Activated T-cell treated with anti-CD3 and anti-CD28 coated beads for 48 hours (primary cell): ENCODE data around the gene DAPK1.

Experiments used
- DNase-seq: peaks from one replicate; pipeline ENCODE4 v3.0.0-alpha.2; 2020; ENCODE audit warnings: low read depth

Gene DAPK1

GRCh38 chr9:87668722-87669121 lies 171.1 kb downstream of the DAPK1 start:
- DNase-seq: no peak

GRCh38 chr9:87670572-87671264 lies 173.1 kb downstream of the DAPK1 start:
- DNase-seq: no peak

- no peak for DNase-seq
Observed at GRCh38 chr9:87671478-87671877, 173.8 kb downstream of the DAPK1 start.

GRCh38 chr9:87671925-87672324 lies 174.3 kb downstream of the DAPK1 start:
- DNase-seq: no peak

GRCh38 chr9:87672586-87672985 lies 174.9 kb downstream of the DAPK1 start:
- no peak for DNase-seq

- DNase-seq: no peak
Observed at GRCh38 chr9:87673446-87674120, 175.9 kb downstream of the DAPK1 start.

- no peak for DNase-seq
Observed at GRCh38 chr9:87674565-87675299, 177.1 kb downstream of the DAPK1 start.

- DNase-seq: no peak
Observed at GRCh38 chr9:87675906-87676515, 178.3 kb downstream of the DAPK1 start.

- DNase-seq: no peak
Observed at GRCh38 chr9:87676976-87677775, 179.5 kb downstream of the DAPK1 start.

GRCh38 chr9:87677776-87678587 lies 180.3 kb downstream of the DAPK1 start:
- DNase-seq: no peak

GRCh38 chr9:87678650-87679355 lies 181.1 kb downstream of the DAPK1 start:
- no peak for DNase-seq

GRCh38 chr9:87681271-87682061 lies 183.8 kb downstream of the DAPK1 start:
- DNase-seq: no peak

GRCh38 chr9:87682085-87682484 lies 184.4 kb downstream of the DAPK1 start:
- no peak for DNase-seq

- DNase-seq: no peak
Observed at GRCh38 chr9:87682618-87683017, 185.0 kb downstream of the DAPK1 start.

- DNase-seq: no peak
Observed at GRCh38 chr9:87683751-87684626, 186.3 kb downstream of the DAPK1 start.

GRCh38 chr9:87684627-87685219 lies 187.1 kb downstream of the DAPK1 start:
- no peak for DNase-seq

GRCh38 chr9:87685441-87685840 lies 187.8 kb downstream of the DAPK1 start:
- no peak for DNase-seq
